Esophagus squamous epithelium (tissue), 4 donors: ENCODE measurements around the gene SLC45A2.

Source experiments
- CTCF ChIP-seq, 6 experiments: fragments of 450-650 bp in 4 of 6; fragments of 200-600 bp in 2 of 6; sonication (generic) in 2 of 6; IDR thresholded peaks; one replicate each; pipeline ENCODE4 v1.5.1; 2016 to 2019; ENCODE audit warnings: antibody characterized with exemption in 6 of 6, mild to moderate bottlenecking in 4 of 6, moderate library complexity in 4 of 6
- POLR2A ChIP-seq, 4 donors: fragments of 450-650 bp; IDR thresholded peaks; one replicate each; pipeline ENCODE4 v1.6.1; 2017; ENCODE audit warnings: antibody characterized with exemption in 4 of 4, mild to moderate bottlenecking in 4 of 4, moderate library complexity in 3 of 4

GRCh38 chr5:33929925-33930690 lies 54.4 kb downstream of the SLC45A2 start:
- TF ChIP-seq CTCF (IDR thresholded peaks at IDR 0.05) (no peak), POLR2A (IDR thresholded peaks at IDR 0.05) (no peak)
